GM20000 (cell line): ENCODE measurements around the gene DBR1.

ENCODE experiments used
- DNase-seq: peaks from one replicate; pipeline ENCODE4 v3.0.0; 2012; ENCODE audit warnings: low spot score
- CTCF ChIP-seq: IDR thresholded peaks from 2 replicates; pipeline ENCODE4 v1.5.1; 2012; ENCODE audit warnings: mild to moderate bottlenecking, control low read depth; ENCODE audit errors: extremely low read depth, missing control alignments

DBR1 gene

GRCh38 chr3:138213398-138214085 lies 38.8 kb upstream of the DBR1 start:
- TF ChIP-seq CTCF = no peak
- no peak for DNase-seq

- no peak for TF ChIP-seq CTCF
- DNase-seq = no peak
Measured at GRCh38 chr3:138210528-138210927, 35.8 kb upstream of the DBR1 start.

GRCh38 chr3:138206196-138206595 lies 31.5 kb upstream of the DBR1 start:
- DNase-seq = no peak
- no peak for TF ChIP-seq CTCF

- DNase-seq = no peak
- no peak for TF ChIP-seq CTCF
Measured at GRCh38 chr3:138205527-138205926, 30.8 kb upstream of the DBR1 start.

- DNase-seq = no peak
- no peak for TF ChIP-seq CTCF
Measured at GRCh38 chr3:138203938-138204337, 29.2 kb upstream of the DBR1 start.

- no peak for DNase-seq
- TF ChIP-seq CTCF = no peak
Measured at GRCh38 chr3:138202945-138203701, 28.4 kb upstream of the DBR1 start.

GRCh38 chr3:138200424-138200823 lies 25.7 kb upstream of the DBR1 start:
- DNase-seq = no peak
- TF ChIP-seq CTCF = no peak
